Renal cortex interstitium (tissue), 11 donors: ENCODE data around the gene ADARB1. TPM values are rescaled to one million over a fixed set of nuclear protein-coding genes. Genes with fewer than 3 reads are reported as not detected.

Experiments used
- DNase-seq, 11 donors: peaks; one replicate each; pipeline ENCODE4 v3.0.0-alpha.2; 2013; ENCODE audit warnings: low read depth in 9 of 11, low spot score in 4 of 11; ENCODE audit errors: extremely low read depth in 1 of 11
- polyA plus RNA-seq, 3 donors: library from polyadenylated mRNA; unstranded; fragments of 120-200 nt; gene quantifications; one replicate each; pipeline ENCODE4 v1.2.1, GENCODE V29; 2013; ENCODE audit not compliant: insufficient read length in 3 of 3

The ADARB1 gene
- polyA plus RNA-seq, 3 donors, result 15.2 to 22.2 (median 17.6) TPM

DNA sequence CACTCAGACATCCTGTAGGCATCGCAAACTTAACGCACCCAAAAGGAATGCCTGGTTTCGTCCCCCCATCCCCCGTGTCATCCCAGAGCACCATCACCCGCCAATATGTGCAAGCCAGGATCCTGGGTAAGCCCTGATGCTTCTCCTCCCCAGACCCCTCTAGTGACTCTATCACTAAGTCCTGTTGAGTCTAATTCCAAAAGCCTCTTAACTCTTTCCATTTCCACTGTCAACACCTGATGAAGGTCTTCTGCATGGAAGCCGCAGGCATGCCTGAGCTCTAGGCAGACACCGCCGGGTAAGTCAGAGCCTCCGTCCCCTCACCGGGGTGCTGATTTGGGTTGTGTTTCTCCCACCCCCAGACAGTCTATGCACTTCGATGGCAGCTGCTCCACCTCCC lies 5.3 kb upstream of the ADARB1 start:
- no peak for DNase-seq

DNA sequence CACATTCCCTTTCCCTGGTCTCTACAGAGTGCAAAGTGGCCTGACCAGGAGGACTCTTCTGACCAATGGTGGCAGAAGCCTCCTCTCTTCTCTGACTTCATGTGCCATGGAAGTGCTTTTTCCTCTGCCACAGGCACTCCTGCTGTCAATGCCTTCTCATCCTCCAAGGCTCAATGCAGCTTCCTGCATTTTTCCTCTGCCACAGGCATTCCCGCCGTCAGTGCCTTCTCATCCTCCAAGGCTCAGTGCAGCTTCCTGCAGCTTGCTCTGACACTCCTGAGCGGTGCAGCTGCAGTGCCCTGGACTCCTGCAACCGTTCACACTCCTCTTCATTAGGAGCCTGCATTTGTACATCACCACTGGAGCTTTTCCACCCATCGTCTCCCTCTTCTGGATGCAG lies 4.7 kb upstream of the ADARB1 start:
- no peak for DNase-seq

DNA sequence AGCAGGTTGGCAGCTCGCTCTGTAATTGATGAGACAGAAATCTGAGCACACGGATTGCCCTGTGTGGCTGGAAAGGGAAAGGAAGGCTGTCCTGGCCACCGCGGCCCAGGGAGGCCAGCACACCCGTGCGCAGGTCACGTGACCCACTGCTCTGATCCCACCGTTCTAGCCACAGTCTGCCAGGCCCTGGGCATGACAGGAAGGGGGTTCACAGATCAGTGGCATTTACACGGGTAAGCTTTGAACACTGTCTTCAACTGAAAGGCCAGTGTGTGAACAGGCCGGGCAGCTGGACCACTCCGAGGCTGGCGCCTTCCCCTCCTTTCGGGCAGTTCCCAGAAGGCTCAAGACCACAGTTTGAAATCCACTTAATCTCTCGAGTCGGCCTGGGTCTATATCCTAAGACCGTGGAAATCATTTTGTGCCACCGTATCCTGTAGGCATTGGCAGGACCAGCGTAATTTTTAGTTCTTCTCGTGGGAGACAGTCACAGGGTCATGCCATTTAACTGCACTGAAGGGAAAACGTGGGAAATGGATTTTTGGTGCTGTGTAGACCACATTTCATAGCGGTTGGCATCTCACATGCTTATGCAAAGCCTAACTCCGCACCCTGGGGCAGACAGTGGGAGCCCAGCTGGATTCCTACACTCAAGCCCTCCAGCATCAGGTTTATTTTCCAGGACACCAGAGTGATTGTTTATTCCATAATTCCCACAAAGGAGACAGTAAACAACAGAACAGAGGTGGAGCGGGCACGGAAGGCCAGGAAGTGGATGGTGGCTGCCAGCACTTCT lies 3.1 kb upstream of the ADARB1 start:
- DNase-seq, result no peak

DNA sequence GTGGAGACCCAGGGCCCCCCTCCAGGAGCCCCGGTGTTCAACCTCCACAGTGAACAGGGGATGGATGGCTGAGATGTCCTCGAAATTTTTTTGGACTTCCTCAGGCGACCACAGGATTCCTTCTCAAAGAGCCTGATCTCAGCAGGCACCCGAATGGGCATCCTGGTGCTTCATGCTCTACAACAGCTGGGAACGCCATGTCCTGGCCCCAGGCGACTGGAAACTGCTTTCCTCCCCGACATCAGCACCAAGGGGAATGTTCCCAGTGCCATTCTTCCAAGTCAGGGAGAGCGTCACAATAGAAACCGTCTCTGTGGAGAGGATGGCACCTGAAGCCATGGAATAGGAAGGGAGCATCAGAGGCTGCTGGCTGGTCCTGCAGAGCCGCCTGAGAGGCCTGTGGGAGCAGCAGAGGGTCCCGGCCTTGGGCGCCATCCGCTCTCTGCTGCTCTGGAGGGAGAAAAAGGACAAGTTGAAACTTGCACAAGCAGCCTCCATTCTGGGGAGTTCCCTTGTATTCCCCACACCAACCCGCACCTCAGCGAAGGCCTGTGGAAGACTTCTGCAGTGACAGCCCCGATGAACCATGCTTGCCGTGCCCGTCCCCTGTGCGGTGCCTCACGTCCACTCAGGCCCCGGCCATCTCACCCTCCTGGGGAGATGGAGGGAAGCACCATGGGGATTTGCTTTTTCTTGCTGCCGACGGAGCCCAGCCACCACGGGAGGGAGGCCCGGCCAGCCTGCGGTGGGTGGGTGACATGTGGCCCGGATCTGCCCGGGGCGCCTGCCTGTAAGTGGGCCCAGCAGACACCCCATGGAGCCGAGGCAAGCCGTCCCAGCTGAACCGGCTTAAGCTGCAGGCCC lies 2.3 kb upstream of the ADARB1 start:
- no peak for DNase-seq

DNA sequence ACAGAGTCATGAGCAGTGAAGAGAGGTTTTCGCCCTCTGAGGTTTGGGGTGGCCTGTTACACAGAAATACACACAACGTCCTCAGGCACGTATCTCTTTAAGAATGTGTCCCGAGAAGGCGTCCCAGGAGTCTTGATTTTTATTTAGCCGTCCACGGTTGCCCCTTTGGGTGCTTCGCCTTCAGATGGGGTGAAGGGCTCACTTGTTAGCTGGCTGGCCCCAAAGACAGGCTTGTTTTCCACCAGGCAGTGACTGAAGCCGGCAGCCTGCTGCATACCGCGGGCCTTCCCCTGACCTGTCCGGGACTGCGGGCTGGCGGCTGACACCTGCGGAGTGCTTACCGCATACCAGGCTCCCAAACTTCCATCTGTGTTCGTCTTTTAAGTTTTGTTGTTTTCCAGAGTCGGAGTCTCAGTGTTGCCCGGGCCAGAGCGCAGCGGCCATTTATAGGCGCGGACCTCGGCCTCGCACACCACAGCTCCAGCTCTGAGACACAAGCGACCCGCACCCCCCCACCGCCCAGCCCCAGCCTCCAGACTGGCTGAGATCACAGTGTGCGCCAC lies 1.6 kb upstream of the ADARB1 start:
- DNase-seq, result no peak

DNA sequence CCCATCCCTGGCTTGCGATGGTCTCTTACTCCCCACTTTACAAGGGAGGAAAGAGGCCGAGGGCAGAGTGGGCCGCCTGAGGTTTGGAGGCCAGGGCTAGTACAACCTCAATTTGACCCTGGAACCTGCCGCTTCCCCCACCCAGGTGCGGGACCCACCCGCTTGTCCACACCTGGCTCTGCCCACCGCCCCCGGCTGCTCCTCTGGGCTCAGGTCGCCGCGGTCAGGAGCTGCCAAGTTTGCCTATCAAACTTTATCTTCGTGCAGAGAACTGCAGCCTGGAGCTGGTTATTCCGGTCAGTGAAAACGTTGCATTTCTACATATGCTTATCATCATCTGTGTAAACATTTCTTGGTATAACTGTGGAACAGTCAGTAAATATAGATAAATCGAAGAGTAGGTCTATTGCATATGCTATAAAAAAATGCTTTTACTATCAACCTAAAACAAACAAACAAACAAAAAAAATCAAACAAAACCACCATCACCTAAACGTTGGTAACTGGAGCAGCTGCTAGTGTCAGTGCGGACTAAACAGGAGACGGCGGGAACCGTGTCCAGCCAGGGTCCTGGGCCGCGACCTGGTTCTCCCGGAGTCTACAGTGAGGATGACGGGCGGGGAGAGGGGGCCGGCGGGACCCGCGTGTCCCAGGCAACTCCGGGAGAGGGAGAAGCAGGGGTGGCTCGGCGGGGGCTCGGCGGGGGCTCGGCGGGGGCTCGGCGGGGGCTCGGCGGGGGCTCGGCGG lies 906 bp upstream of the ADARB1 start:
- DNase-seq, result peak in 1 of 11 donors; percentile 19

DNA sequence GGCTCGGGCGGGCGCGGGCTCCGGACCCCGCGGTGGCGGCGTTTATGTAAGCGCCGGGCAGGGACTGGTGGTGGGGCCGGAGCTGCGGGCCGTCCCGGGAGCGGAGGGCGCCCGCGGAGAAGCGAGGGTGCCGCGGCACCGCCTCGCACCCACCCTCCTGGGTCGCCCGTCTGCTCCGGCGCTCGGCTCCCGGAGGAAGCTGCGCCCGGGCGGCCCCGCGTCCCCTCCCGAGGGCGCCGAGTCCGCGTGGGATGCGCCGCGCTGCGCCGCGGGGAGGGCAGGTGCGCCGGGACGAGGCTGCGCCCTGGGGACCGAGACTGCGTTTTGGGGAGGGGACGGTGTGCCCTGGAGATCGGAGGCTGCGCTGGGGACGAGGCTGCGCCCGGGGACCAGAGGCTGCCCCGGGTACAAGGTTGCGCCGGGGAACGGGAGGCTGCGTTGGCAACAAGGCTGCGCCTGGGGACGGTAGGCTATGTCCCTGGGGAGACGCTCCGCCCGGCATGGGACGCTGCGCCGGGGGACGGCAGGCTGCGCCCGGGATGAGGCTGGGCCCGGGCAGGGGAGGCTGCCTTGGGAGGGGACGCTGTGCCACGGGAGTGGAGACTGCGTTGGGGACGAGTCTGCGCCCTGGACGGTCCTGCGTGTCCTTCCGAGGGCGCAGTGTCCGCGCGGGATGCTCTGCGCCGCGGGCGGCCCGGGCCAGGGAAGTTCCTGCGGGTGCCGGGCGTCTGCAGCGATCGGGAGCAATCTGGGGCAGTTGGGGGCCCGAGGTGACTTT lies 627 bp downstream of the ADARB1 start:
- DNase-seq, result peak in 1 of 11 donors; percentile 22

DNA sequence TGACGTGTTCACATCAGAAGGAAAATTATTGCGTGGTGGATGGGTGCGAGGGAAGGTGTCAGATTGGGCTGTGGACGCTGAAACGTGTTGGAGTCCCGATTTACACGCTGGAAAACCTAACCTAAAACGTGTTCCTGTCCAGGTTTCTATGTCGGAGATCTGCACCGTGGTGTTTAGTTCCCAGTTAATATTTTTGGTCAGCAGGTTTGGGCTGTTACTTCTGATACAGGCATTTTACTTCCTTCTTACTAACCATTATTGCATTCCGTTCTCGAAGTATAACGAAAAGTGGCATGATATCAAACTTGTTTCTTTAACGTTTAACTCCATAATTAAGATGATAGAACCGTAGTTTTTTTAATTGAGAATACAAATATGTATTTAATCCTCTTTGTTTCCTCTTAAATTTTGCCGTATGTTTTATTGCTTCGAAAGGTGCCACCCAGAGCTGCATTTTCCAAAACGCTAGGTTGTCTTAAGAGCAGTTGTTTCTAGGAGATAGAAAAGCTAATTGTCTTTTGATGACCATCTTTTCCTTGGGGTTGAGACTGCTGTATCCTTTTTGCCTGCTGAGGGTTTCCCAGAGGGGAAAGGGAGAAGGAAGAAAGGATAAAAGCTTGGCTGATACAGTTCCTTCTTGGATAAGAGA lies 1.3 kb downstream of the ADARB1 start:
- no peak for DNase-seq

DNA sequence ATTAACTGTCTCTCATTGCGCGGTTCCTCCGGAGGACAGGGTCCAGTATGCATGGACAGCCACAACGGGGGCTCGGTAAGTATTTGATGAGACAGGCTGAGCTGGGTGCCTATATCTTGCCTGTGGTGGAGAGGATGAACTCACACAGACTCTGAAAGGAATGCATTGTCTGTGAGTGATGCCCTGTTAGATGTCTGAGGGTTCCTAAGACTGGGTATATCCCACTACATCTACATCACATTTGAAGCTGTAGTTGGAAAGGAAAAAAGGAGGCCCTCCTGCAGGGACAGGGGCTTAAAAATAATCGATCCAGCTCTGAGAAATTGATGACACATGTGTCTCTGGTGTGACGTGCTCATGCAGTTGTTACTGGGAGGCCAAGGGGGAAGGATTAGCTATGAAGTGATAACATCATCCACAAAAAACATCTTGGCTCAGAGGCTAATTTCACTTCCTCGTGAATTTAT lies 1.9 kb downstream of the ADARB1 start:
- DNase-seq, result no peak

DNA sequence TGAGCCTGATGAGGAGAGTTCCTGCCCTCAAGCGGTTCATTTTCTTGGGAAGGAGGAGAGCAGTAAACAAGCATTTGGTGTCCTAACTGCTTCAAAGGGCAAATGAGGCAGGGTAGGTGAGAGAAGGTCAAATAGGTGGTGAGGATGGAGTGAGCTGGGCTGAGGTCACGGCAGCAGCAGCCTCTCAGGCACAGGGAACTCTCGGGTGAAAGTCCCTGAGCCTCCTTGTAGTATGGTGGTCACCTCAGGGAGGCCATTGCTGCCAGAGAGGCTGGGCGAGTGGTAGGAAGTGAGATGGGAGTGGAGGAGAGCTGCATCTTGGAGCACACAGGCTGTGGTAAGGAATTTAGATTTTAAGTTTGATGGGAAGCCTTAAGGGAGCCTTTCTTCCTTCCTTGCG lies 4.0 kb downstream of the ADARB1 start:
- DNase-seq, result no peak

DNA sequence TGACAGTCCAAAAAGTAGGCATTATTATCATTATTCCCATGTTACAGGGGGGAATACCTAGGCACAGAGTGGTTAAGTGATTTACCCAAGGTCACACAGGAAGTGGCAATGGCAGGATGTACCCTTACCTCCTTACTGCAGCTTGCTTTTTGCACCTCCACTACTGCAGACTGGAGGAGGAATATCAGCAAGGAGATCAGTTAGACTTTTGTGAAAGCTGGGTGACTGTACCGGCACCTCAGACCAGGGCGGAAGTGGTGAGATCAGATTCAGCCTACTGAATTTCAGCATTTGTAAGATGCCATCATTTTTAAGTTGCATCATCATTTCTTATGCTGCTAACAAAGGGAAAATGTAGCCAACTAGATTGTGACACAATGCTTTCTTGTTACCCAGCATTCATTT lies 4.5 kb downstream of the ADARB1 start:
- no peak for DNase-seq

DNA sequence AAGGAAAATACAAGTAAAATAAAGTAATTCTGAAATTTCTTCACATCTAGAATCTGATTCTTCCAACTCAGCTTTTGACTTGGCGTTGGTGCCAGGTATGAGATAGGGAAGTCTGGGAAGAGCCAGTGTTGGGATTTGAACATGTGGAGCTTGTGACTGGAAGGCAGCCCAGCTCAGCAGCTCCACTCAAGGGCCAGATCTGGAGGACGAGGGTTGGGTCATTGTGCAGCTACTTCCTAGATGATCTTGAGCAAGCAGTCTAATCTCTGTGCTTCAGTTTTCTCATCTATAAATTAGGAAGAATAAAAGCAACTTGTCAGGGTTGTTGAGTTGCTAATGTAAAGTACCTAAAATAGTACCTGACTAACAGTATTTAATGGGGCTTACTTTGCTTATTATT lies 5.0 kb downstream of the ADARB1 start:
- no peak for DNase-seq

DNA sequence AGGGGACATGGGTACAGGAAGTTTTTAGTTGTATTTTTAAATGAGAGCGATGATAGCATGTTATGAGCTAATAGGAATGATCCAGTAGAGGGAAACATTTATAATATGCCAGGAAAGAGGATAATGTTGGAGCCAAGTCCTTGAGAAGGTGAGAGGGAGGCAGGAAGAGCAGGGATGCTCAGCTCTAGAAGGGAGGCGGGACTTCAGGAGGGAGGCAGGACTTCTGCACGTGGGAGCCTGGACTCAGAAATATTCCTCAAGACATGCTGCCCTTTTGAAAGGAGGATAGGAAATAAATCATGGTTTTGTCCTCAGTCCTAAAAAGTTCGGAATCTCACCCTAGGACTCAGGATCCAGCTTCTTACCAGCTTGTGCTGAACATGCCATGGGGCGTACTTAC lies 5.9 kb downstream of the ADARB1 start:
- DNase-seq, result no peak

DNA sequence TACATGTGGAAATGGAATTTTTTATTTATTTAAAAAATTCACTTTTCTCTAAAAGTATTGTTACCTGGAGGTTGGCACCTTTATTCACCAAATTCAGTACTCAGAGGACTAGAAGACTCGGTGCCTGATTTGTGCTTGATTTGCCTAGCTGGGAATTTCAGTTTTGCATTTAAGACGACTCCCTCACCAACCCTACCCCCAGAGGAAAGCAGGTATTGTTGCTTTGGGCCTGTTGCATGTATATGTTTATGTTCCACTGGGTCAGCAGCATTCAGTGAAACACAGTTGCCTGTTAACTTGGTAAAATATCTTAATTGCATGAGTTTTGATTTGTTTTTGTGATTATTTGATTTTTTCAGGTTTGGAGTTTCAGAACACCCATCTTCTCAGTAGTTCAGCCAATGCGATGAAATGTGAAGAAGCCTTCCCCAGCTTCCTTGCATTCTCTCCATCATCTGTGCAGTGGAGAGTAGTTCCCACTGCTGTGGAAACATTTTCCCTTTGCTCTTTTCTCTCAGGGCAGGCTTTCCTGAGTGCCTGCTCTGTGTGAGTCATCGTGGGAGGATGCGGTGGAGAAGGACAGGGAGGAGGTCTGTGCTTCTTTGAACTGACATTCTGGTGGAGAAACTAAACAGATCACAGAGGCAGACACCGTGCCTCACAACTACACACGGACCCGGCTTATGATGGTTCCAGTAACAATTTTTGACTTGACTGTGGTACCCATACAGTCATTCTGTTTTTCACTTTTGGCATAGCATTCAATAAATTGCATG lies 6.4 kb downstream of the ADARB1 start:
- no peak for DNase-seq

DNA sequence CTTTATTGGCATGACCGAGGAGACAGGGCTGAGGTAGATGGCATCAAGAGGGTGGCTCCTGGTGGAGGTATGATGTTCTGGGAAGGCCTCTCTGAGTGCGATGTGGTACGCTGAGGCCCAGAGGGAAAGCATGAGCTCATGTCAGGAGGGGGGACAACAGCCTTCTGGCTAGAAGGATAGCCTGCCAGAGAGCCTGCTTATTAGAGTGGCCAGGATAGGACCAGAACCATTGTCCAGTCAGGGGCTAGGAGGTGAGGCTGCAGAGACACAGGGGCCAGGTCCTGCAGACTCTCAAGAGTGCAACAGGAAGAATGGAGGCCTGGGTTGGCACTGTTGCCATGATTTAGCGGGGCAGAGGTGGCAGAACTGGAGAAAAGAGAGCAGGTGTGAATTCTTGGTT lies 7.3 kb downstream of the ADARB1 start:
- no peak for DNase-seq

DNA sequence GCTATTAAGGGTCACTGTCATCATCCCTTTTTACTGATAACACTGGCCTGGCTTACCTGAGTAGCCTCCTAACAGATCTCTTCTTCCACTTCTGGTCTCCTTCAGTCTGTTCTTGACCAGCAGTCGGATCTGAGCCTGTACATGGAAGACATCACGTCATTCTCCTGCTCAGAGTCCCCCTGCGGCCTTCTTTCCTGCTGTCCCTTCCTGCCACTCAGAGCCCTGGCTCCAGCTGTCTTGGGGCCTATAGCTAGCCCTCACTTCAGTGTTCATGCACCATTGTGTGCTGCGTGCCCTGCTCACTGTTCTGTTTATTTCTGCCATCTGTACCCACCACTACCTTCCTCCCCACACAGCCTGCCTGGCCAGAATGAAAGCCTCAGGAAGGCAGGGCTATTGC lies 8.4 kb downstream of the ADARB1 start:
- DNase-seq, result no peak

DNA sequence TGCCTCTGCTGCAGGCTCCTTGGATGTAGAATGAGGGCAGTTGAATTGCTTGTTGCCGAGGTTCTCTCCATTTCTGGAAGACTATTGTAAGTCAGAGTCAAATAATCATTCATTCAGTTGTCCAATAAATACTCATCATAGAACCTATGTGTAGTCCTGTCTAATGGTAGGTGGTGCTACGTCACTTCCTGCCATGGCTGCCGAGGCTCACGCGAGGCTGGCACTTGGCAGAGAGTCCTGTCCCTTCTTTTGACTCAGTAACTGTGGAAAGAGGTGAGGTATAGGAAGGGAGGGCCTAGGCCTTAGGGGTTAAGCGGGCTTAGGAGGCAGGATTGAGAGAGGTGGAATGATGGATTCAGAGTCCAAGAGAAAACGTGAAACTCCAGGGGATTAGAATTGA lies 9.7 kb downstream of the ADARB1 start:
- DNase-seq, result no peak
